DOHH2 (cell line): ENCODE data around the gene TMEM123.

Experiments
- EZH2phosphoT487 ChIP-seq: fragments of 200-600 bp; sonication (generic); IDR thresholded peaks from 2 replicates; pipeline ENCODE4 v1.6.1; 2017; ENCODE audit warnings: borderline replicate concordance, mild to moderate bottlenecking, antibody characterized with exemption, low read length, moderate library complexity, mixed read lengths
- TF ChIP-seq, protein P1 (sequence below): fragments of 200-600 bp; sonication (generic); IDR thresholded peaks from one replicate; pipeline ENCODE4 v1.5.1; 2014; ENCODE audit warnings: antibody characterized with exemption, mild to moderate bottlenecking, low read depth, low read length; ENCODE audit not compliant: poor library complexity, severe bottlenecking

DNA sequence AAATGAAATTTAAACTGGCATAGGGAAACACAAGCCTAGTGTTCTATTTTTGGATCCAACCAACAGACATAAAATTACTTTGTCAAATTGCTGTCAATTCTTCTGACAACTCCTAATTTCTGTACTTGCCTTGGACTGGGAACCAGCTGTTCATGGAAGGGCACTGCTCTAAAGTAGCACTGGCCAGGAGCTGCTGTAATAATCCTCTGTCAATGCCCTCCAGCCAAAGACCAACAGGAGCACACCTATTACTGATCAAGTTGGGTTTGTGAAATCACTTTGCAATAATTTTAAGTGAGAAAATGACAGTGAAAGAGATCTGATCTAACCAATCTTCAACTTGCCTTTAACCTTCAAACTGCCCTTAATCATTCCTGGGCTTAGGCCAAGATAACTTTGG lies 18.9 kb upstream of the TMEM123 start:
- TF ChIP-seq, protein P1, sequence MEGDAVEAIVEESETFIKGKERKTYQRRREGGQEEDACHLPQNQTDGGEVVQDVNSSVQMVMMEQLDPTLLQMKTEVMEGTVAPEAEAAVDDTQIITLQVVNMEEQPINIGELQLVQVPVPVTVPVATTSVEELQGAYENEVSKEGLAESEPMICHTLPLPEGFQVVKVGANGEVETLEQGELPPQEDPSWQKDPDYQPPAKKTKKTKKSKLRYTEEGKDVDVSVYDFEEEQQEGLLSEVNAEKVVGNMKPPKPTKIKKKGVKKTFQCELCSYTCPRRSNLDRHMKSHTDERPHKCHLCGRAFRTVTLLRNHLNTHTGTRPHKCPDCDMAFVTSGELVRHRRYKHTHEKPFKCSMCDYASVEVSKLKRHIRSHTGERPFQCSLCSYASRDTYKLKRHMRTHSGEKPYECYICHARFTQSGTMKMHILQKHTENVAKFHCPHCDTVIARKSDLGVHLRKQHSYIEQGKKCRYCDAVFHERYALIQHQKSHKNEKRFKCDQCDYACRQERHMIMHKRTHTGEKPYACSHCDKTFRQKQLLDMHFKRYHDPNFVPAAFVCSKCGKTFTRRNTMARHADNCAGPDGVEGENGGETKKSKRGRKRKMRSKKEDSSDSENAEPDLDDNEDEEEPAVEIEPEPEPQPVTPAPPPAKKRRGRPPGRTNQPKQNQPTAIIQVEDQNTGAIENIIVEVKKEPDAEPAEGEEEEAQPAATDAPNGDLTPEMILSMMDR: no peak
- TF ChIP-seq EZH2phosphoT487: no peak
